ENCODE measurements around the gene PALLD. TPM values are rescaled to one million over a fixed set of nuclear protein-coding genes. Genes with fewer than 3 reads are reported as not detected.

Gene PALLD
- total RNA-seq, 1 experiment from 2014 or later = 18.3 TPM

DNA sequence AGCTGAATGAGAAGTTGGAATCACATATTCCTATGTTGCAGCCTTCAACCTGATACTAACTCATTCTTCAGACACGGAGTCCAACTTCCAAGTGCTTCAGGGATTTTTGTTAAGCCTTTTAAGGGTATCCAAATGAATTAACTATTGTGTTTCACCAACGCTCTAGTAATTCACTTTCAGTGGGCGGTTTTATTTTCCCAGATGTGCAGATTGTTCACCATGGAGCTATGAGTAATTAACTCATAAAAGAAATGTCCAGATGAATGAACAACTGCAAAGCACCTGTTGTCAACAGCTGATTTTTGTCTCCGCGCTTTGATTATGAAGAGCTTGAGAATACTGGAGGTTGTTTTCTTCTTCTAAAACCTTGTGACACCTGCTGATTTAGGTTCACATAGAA, 325.6 kb downstream of the PALLD start:
- Histone ChIP-seq H3K56ac (ENCODE audit: insufficient read length, low read depth, low read length) (no peak overlapping the region), H3K27me3 (ENCODE audit: insufficient read depth, low read length) (no peaks in the 10 kb centered on the region), H4K20me1 (ENCODE audit: control insufficient read depth, insufficient read depth, insufficient read length) (no peaks in the 10 kb centered on the region), H3K27ac (ENCODE audit: insufficient read length, low read depth, low read length) (no peak overlapping the region), H2AFZ (ENCODE audit: low read length) (no peak overlapping the region), H3K23me2 (ENCODE audit: insufficient read length, low read depth, low read length, poor library complexity, severe bottlenecking) (no peaks in the 10 kb centered on the region), H3K23ac (ENCODE audit: insufficient read length, low read depth, low read length) (no peak overlapping the region), H3K14ac (ENCODE audit: insufficient read depth, low read length) (no peak overlapping the region), H3K18ac (ENCODE audit: insufficient read length, low read depth, low read length) (no peak overlapping the region), H2BK12ac (ENCODE audit: insufficient read length, low read depth, low read length) (no peak overlapping the region), H3K4ac (ENCODE audit: low read depth, low read length) (no peak overlapping the region), H3K79me1 (ENCODE audit: insufficient read depth, low read depth, low read length, poor library complexity, severe bottlenecking) (no peaks in the 10 kb centered on the region), H2BK15ac (ENCODE audit: low read depth, low read length) (no peak overlapping the region), H3K9me3 (ENCODE audit: control insufficient read depth, low read depth, low read length) (no peaks in the 10 kb centered on the region), H4K5ac (ENCODE audit: insufficient read length, low read depth, low read length) (no peak overlapping the region), H3K4me2 (ENCODE audit: insufficient read depth, insufficient read length, low read length) (no peak overlapping the region), H4K8ac (replicated peaks; ENCODE audit: insufficient read length, low read depth, low read length) (no peak overlapping the region), H2BK20ac (ENCODE audit: low read depth, low read length, poor library complexity, severe bottlenecking) (no peak overlapping the region), H2AK5ac (ENCODE audit: insufficient read length, low read length) (no peak overlapping the region), H3K9ac (ENCODE audit: extremely low read depth, insufficient read length, low read length) (no peak overlapping the region), H4K91ac (ENCODE audit: insufficient read length, low read depth, low read length) (no peak overlapping the region), H2BK5ac (ENCODE audit: insufficient read length, low read length) (no peak overlapping the region), H3T11ph (ENCODE audit: low read length) (no peak overlapping the region), H3K79me2 (ENCODE audit: insufficient read depth, low read length) (no peaks in the 10 kb centered on the region), H3K4me1 (ENCODE audit: insufficient read depth, low read length) (no peaks in the 10 kb centered on the region; the same call in 1 of the 2 replicates), H2BK120ac (ENCODE audit: low read depth, low read length, poor library complexity, severe bottlenecking) (no peak overlapping the region)
- H3K4me3 Mint-ChIP-seq = no peak overlapping the region
- peak overlapping the region in 2 of 3 experiments; percentile 18 to 81; a peak in 3 of 7 replicates for H3K27ac Mint-ChIP-seq
- TF ChIP-seq, protein P1, sequence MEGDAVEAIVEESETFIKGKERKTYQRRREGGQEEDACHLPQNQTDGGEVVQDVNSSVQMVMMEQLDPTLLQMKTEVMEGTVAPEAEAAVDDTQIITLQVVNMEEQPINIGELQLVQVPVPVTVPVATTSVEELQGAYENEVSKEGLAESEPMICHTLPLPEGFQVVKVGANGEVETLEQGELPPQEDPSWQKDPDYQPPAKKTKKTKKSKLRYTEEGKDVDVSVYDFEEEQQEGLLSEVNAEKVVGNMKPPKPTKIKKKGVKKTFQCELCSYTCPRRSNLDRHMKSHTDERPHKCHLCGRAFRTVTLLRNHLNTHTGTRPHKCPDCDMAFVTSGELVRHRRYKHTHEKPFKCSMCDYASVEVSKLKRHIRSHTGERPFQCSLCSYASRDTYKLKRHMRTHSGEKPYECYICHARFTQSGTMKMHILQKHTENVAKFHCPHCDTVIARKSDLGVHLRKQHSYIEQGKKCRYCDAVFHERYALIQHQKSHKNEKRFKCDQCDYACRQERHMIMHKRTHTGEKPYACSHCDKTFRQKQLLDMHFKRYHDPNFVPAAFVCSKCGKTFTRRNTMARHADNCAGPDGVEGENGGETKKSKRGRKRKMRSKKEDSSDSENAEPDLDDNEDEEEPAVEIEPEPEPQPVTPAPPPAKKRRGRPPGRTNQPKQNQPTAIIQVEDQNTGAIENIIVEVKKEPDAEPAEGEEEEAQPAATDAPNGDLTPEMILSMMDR (conservative IDR thresholded peaks at IDR 0.05) = no peak
- peaks cover 26 to 35% of the 10 kb centered on the region in 2 experiments for H3K4me1 Mint-ChIP-seq
- no peak for DNase-seq
- no CpG with 5 or more reads among the region's 5 CpGs for WGBS (ENCODE audit: extremely low coverage, insufficient read length, low lambda C conversion rate)
- H3K36me3 Mint-ChIP-seq (ENCODE audit: insufficient read depth in 1 of 3, low read depth in 3 of 3) = no peaks in the 10 kb centered on the region
- H3K27me3 Mint-ChIP-seq (ENCODE audit: low read depth) = peaks cover 2% of the 10 kb centered on the region; the same call in 1 of the 2 replicates
- no peaks in the 10 kb centered on the region; a peak in 1 of 5 replicates for H3K9me3 Mint-ChIP-seq

Data from H9 (cell line).